HT1080 (cell line): ENCODE results near the gene RAB11FIP5. TPM values are rescaled to one million over a fixed set of nuclear protein-coding genes. Genes with fewer than 3 reads are reported as not detected.

Experiments
- DNase-seq: peaks from one replicate; pipeline ENCODE4 v3.0.0-alpha.2; 2015; ENCODE audit warnings: low read depth
- total RNA-seq: library from RNA; depleted of rRNA; stranded (reverse); fragments of >200 nt; shearing (Covaris generic); gene quantifications from 2 replicates; pipeline ENCODE4 v1.2.3, GENCODE V29; 2014; rRNA removed

The RAB11FIP5 gene
- total RNA-seq, 1 experiment from 2014 or later, result 35.5 TPM

DNA sequence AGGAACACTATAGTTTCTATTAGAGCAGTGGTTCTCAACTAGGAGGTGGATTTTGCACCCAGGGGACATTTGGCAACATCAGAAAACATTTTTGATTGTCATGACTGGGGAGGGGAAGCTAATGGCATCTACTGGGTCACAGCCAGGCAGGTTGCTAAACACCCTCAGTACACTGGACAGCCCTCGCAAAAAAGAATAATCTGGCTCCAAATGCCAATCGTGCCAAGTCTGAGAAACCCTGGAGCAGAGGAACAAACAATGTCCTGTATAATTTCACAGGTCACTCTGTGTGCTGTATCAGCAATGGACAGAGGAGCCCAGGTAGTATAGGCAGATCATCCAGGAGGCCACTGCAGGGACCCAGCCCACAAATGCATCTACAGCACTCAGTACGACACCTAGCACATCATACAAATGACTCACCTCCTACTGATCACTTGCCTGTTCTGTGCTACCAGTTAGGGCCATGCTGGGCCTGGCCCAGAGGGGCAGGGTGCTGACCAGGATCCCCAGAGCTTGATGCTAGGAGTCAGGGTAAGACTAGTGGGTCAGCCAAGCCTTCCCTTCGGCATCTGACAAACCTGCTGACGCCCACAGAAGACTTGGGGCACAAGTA lies 78.9 kb downstream of the RAB11FIP5 start:
- DNase-seq, result no peak

DNA sequence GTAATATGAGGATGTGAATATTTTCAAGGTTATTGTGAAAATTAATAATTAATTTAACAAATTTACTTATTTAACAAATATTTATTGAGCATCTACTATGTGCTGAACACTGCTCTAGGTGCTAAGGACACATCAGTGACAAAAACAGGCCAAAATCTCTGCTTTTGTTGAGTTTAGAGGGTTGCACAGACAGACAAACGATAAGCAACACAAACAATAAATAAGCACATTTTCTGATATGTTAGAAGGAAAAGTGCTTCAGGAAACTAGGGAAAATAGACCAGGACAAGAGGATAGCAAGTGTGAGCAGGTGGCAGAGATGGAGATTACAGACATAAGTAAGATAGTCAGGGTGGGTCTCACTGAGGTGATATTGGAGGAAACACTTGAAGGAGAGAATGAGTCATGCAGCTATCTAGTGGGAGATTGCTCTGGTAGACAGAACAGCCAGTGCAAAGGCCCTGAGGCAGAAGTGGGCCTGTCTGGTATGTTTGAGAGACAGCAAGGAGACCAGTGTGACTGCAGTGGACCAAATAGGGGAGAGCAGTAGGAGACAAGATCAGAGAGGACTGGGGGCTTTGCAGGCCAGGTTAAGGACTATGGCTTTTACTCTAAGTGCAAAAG lies 79.5 kb downstream of the RAB11FIP5 start:
- no peak for DNase-seq

DNA sequence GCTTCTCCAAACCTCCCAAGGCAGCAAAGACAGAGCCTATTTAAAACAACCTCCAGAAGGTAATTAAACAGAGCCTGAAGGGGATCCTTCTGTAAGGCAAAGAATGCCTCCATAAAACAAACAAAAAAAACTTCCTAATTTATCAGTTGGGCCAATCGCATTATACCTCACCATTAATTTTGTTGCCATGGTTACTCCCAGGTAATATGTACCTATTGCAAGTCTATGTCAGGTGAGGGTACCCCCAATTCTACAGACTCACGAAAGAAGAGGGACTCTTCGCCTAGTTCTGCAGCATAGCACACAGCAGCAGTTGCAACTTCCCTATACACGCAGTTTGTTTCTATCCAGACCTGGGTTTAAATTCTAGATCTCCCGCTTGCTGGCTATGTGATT lies 80.0 kb downstream of the RAB11FIP5 start:
- DNase-seq, result no peak

DNA sequence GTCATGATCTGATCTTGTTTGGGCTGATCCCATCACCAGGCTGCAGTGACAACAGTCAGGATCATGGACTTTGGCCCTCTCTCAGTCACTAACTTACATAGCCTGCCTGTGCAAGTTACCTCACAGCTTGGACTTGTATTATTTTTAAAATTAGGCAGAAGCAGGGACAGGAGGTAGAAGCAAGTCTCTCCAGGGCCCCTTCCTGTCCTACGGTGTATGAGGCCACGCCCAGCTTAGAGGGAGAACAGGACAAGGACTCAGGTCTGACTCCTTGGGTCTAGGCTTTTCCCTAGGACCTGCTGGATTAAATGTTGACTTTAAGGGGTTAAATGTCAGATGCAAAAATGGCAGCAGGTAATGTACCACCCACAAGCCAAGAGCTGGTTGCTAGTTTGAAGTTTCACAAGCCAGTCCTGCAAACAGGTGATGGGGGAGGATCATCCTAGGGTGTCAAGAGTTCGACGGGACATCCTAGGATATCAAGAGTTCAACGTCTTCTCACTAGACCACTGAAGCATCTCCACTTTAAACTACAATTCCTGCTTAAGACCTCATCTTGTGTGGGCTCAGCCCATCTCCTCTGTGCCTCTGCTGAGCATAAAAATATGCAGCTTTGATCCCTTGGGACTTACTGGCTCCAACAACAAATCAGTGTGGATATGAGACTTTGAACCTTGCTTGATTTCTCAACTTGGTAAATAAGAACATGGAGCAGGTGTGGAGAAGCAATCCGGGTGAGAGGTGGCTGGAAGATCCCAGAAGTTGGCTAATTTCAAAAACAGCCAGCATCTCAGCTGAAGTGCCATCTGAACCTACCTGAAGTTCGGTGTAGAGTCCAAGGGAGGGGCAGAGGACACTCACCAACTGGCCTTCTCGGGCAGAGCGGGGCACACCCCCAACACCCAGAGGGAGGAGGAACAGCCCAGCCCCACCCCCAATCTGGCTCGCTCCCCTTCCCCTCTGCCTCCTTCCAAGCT lies 80.7 kb downstream of the RAB11FIP5 start:
- DNase-seq, result no peak

DNA sequence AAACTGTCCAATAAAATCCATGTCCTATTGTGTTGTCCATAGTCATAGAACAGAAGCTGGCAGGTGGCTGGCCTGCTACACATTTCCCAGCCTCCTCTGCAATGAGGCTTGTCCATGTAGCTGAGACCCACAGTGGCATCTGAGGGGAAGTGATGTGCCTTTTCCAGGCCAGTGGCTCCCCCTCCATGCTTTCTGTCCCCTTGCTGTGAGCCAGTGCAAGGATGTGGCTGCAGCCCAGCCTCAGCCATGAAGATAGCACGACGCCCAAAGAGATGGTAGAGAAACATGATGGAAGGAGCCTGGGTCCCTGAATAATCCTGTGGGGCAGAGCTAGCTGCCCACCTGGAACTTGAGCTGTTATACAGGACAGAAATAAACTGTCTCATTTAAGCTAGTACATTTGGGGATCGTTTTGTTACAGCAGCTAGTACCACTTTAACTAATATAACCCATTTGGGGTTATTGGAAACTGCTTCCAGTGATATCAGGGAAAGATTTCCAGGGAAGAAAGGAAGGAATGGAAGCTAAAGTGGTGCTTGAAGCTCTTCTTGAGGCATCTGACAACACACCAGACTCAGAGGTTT lies 81.6 kb downstream of the RAB11FIP5 start:
- no peak for DNase-seq

DNA sequence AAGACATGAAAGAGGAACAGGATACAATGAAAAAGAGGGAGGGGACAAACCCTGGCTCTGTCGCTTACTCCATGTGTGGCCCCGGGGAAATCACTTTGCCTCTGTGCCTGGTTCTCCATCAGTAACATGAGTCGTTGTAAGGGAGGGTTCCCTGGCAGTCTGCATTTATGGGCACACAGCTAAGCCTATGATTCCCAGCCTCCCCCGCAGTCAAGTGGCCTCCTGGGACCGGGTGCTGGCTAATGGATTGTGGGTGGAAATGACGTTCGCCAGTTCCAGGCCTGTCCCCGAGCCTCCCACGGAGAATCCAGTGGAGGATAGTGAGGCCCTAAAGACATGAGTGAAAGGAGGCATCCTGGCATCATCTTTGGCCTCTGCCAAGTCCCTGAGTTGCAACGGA lies 83.9 kb downstream of the RAB11FIP5 start:
- DNase-seq, result no peak

DNA sequence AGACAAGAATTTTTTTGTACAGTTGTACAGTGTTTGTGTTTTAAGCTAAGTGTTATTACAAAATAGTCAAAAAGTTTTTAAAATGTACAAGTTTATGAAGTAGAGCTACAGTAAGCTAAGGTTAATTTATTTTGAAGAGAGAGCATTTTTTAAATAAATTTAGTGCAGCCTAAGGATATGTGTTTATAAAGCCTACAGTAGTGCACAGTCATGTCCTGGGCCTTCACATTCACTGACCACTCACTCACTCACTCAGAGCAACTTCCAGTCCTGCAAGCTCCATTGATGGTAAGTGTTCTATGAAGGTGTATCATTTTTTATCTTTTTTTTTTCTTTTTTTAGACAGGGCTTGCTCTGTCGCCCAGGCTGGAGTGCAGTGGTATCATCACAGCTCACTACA lies 85.4 kb downstream of the RAB11FIP5 start:
- no peak for DNase-seq

DNA sequence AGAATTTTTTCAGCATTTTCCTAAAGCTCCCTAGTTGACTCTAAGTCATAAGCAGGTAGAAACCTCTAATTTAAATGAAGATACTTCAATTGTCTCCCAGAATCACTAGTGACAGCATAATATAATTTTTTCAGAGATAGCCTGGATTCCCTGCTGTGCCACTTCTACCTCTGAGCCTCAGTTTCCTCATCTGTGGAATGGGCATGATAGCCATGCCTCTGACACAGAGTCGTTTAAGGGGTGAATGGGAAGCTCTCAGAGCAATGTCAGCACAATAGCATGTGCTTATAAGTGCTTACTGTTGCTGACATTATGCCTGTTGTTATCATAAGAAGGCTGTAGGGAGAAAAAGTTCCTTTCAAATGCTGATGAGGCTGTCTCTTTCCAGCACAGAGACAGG lies 89.3 kb downstream of the RAB11FIP5 start:
- no peak for DNase-seq

Other genes starting within 250 kb of the RAB11FIP5 start
- gene SPR, start 225.5 kb downstream of the RAB11FIP5 start, total RNA-seq, result 62.4 and 64.4 TPM in 2 replicates
- not detected in 2 replicates for gene EMX1, start 195.4 kb downstream of the RAB11FIP5 start, total RNA-seq
- gene SFXN5, start 41.2 kb downstream of the RAB11FIP5 start, total RNA-seq, result 10.8 and 13.8 TPM in 2 replicates
- gene NOTO, start 89.6 kb upstream of the RAB11FIP5 start, total RNA-seq, result not detected in 2 replicates
- gene SMYD5, start 101.3 kb upstream of the RAB11FIP5 start, total RNA-seq, result 42.1 and 44.0 TPM in 2 replicates
- 57.1 and 64.3 TPM in 2 replicates for gene PRADC1, start 120.3 kb upstream of the RAB11FIP5 start, total RNA-seq
- 813 and 842 TPM in 2 replicates for gene CCT7, start 121.4 kb upstream of the RAB11FIP5 start, total RNA-seq
- 5.8 and 6.9 TPM in 2 replicates for gene FBXO41, start 171.5 kb upstream of the RAB11FIP5 start, total RNA-seq
- not detected in 2 replicates for gene EGR4, start 180.6 kb upstream of the RAB11FIP5 start, total RNA-seq